Fibroblast of the aortic adventitia (primary cell): ENCODE measurements around the gene ELP1. TPM values are rescaled to one million over a fixed set of nuclear protein-coding genes. Genes with fewer than 3 reads are reported as not detected.
"Not testable (repeated sequence)": the region's sequence is repeated elsewhere in the genome, so short reads cannot be mapped to it uniquely, and the experiment has no call there.

Experiments used
- DNase-seq: peaks from one replicate; pipeline ENCODE4 v3.0.0-alpha.2; 2010; ENCODE audit warnings: low read depth
- H3K4me3 ChIP-seq: 2 replicates; pipeline ENCODE4 v1.5.1; 2011; ENCODE audit warnings: low read depth, mild to moderate bottlenecking, control low read depth, low read length, moderate library complexity
- CTCF ChIP-seq: IDR thresholded peaks from 2 replicates; pipeline ENCODE4 v1.5.1; 2011; ENCODE audit warnings: mild to moderate bottlenecking, low read length, control low read depth, inconsistent platforms; ENCODE audit not compliant: insufficient read depth
- total RNA-seq: library from RNA; depleted of rRNA; stranded (reverse); fragments of >200 nt; gene quantifications from 2 replicates; pipeline ENCODE4 v1.2.3, GENCODE V29; 2012; ENCODE audit warnings: low replicate concordance

ELP1 gene
- total RNA-seq, 1 donor: 32.3 TPM

GRCh38 chr9:108845947-108846346, 88.0 kb downstream of the ELP1 start:
- no peak for TF ChIP-seq CTCF
- DNase-seq: no peak

GRCh38 chr9:108845507-108845906, 88.4 kb downstream of the ELP1 start:
- DNase-seq: no peak
- no peak overlapping the region for H3K4me3 ChIP-seq
- TF ChIP-seq CTCF: no peak

More at GRCh38 chr9:108845947-108846346, 88.0 kb downstream of the ELP1 start:
- H3K4me3 ChIP-seq: no peak overlapping the region

GRCh38 chr9:108844856-108845255, 89.1 kb downstream of the ELP1 start:
- DNase-seq: no peak
- no peak for TF ChIP-seq CTCF
- no peak overlapping the region for H3K4me3 ChIP-seq

GRCh38 chr9:108844391-108844790, 89.5 kb downstream of the ELP1 start:
- no peak overlapping the region for H3K4me3 ChIP-seq
- DNase-seq: no peak
- no peak for TF ChIP-seq CTCF

- no peak overlapping the region for H3K4me3 ChIP-seq
- no peak for DNase-seq
- TF ChIP-seq CTCF: no peak
Measured at GRCh38 chr9:108842610-108843295, 91.2 kb downstream of the ELP1 start.

- DNase-seq, H3K4me3 ChIP-seq: not testable (repeated sequence)
Measured at GRCh38 chr9:108839561-108839960, 94.4 kb downstream of the ELP1 start.

- no peak overlapping the region for H3K4me3 ChIP-seq
- DNase-seq: no peak
- no peak for TF ChIP-seq CTCF
Measured at GRCh38 chr9:108838017-108838416, 95.9 kb downstream of the ELP1 start.
